NAMALWA (cell line): Measurements from ENCODE around the gene ZNF236.

Source experiments
- DNase-seq: peaks from one replicate; pipeline ENCODE4 v3.0.0-alpha.2; 2015; ENCODE audit warnings: low spot score

ZNF236 gene

DNA sequence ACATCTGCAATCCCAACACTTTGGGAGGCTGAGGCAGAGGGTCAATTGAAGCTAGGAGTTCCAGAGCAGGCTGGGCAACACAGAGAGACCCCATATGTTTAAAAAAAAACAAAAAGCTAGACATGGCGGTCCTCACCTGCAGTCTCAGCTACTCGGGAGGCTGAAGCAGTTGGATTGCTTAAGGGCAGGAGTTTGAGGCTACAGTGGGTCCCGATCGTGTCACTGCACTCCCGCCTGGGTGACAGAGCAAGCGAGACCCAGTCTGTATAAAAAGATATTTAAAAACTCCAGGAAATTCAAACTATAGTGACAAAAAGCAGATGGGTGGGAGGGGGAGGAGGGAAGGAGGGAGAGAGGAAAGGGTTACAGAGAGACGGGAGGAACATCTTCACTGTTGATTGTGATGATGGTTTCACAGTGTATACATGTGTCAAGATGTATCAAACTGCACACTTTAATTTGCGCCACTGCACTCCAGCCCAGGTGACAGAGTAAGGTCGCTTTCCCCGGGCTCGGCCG, 942 bp upstream of the ZNF236 start:
- DNase-seq, result peak; percentile 34

DNA sequence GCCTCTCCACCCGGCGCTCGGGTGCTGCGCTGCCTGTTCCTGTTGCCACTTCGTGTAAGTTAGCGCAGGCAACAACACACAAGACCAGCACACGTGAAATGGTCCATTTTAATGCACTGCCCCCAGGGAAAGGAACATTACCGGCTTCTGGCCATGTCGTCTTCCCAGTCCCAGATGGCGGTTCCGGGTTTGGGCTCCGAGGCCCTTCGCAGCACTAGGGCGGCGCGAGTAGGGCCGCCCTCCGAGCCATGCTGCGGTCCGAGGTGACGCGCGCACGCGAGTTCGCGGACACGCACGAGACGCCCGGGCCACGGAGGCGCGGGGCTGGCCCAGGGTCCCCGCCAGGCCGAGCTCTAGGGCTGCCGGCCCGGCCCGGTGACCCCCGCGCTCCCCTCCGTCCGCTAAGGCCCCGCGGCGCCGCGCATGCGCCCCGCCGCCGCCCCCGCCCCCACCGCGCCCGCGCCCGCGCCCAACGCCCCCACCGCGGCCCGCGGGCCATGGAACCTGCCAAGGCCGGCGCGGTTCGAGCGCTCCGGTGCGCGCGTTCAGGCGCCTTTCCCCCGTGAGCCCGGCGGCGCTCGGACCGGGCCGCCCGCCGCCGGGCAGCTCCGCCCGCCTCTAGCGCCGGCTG, 367 bp upstream of the ZNF236 start:
- DNase-seq, result peak; percentile 69

DNA sequence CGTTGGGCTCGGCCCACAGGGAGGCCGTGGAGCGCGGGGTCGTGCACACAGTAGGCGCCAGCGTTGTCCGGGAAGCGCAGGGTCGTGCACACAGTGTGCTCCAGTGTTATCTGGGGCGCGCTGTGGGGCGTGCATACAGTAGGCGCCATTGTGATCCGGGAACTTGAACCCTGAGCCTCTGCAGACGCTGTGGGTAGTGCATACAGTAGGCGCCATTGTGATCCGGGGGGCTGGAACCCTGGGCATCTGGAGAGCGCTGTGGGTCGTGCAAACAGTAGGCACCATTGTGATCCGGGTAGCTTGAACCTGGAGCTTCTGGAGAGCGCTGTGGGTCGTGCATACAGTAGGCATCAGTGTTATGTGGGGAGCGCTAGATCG, 793 bp downstream of the ZNF236 start:
- DNase-seq, result no peak

GRCh38 chr18:76823587-76824011, 1.2 kb downstream of the ZNF236 start:
- no peak for DNase-seq

- DNase-seq, result no peak
Observed at GRCh38 chr18:76824145-76824676, 1.9 kb downstream of the ZNF236 start.

- no peak for DNase-seq
Observed at GRCh38 chr18:76824754-76825153, 2.4 kb downstream of the ZNF236 start.

DNA sequence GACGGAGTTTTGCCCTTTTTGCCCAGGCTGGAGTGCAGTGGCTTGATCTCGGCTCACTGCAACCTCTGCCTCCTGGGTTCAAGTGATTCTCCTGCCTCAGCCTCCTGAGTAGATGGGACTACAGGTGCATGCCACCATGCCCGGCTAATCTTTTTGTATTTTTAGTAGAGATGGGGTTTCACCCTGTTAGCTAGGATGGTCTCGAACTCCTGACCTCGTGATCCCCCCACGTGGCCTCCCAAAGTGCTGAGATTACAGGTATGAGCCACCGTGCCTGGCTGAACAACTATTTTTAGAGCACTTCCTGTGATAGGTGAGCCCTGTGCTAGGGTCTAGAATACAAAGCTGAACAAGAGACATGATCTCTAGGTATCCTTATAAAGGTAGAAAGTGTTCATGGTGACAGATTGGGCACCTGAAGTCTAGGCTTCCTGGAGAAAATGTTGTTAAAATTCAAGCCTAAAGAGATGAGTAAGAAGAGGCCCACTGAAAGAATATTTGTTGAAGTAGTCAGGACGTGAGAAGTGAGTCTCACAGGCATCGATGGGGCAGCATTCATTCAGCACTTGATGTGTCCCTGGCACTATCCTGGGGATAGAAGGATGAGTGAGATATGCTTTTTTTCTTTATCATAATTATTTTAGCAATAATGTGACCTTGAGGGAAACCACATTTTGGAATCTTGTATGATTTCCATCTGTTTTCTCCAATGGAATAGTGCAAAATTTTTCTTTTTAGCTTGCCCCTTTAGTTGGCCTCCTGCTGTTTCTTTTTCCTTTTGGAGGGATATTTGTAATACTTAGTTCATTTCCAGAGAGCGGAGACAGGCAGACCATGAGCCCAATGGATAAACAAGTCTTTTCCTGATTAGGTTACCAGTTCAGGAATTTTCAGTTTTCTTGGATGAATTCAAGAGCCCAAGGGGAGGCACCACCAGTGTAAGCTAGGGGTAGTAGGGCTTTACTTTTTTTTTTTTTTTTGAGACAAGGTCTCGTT, 5.1 kb downstream of the ZNF236 start:
- DNase-seq, result no peak

DNA sequence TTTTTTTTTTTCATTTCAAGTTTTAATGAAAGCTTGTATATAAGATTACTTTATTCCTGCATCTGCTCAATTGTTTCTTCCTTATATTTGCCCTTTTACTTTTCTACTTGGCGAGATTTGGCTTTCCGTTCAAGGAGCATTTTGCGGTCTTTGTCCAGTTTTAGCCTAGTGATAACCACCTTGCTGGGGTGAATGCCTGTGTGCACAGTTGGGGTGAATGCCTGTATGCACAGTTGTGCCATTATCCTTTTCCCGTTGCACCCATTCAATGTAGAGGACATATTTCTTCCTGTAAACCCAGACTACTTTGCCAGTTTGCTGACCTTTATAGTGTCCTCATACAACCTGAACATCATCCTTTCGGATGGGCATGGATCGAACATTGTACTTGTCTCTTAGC, 12.0 kb downstream of the ZNF236 start:
- no peak for DNase-seq

DNA sequence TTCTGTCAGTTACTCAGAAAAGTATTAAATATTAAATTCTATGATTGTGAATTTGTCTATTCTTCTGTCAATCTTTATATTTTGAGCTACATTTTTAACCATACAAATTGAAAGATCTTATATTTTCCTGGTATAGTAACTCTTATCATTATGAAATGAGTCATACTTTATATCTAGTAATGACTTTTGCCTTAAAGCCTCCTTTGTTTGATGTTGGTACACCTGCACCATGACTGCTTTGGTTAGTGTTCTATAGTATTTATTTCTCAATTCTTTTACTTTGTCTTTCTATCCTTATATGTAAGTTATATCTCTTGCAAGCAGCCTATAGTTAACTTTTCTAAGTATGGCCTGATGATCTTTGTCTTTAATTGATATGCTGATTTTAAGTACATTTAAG, 13.0 kb downstream of the ZNF236 start:
- DNase-seq, result no peak

- no peak for DNase-seq
Observed at GRCh38 chr18:76837071-76837470, 14.7 kb downstream of the ZNF236 start.

DNA sequence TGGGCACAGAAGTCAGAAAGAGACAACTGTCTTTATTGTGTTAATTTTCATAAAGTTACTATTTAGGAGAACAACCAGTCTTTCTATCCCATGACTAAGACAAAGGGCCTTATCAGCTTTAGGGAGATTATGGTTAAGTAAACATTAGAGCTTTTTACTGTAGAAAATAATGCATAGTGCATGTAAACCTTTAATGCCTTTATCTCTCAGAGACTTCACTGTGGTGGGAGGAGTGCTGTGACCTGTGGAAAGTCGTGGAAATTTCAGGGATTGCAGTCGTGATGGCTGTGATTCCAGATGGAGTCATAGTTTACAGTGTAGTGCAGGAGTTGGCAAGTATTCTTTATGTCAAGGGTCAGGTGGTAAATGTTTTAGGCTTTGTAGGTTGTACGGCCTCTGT, 15.8 kb downstream of the ZNF236 start:
- no peak for DNase-seq

GRCh38 chr18:76839086-76839794, 16.9 kb downstream of the ZNF236 start:
- DNase-seq, result no peak

DNA sequence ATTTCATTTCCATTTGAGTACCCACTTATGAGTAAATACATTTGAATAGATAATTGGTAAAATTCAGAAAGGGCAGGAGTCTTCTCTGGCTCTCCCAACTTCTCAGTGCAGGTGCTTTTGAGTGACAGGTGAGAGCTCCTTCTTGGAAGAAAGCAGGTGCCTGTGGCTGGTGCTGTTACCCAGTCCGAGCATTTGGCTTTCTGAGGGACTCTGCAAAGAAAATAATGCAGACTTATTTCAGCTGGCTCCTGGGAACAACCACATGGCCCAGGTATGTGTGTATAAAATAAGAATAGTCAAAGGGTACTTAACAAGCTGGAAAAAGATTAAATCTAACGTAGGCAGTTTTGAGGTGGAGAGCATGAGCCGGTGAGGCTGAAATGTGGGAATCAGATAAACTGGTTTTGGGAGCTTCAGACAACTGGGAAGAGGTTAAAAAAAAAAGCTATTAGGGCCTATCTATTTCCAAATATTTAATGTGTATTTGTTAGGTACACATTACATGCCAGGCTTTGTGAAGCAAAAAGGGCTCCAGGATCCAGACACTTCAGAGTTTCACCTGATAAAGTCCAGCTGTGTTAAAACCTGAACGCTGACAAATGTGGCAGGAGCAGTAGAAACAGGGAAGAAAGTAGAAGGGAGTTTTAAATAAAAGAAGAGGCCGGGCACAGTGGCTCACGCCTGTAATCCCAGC, 20.6 kb downstream of the ZNF236 start:
- no peak for DNase-seq

- DNase-seq, result no peak
Observed at GRCh38 chr18:76844144-76844543, 21.8 kb downstream of the ZNF236 start.

DNA sequence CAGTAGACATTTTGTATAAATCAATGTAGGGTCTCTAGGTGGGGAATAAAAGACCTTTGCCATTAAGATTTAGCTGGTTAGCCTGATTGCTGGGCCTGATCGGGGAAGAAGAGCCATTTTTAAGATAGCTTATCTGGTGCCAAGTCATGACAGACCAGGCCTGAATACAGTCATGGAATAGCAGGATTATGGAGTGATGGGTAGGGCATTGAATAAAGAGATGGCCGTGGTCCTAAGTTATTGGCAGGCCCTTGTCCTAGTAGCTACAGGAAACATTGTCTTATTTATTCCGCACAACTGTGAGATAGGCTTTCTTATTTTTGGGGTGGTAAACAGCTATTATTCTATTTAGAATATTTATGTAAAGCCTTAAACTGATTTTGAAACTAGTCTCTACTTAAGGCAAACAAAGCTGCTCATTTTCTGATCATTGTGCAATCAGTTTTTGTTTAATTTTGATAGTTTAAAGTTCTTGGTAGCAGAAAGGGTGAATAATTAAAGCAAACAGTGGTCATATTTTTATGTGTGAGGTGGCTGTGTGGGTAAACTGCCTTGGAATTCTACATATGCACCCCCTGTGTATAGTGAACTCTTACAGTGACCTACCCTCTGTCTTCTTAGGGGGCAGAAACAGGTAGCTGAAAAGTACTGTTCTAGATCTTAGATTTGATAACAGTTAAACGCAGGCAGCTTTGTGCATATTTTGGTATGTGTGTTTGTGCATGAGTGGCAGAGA, 22.6 kb downstream of the ZNF236 start:
- no peak for DNase-seq

DNA sequence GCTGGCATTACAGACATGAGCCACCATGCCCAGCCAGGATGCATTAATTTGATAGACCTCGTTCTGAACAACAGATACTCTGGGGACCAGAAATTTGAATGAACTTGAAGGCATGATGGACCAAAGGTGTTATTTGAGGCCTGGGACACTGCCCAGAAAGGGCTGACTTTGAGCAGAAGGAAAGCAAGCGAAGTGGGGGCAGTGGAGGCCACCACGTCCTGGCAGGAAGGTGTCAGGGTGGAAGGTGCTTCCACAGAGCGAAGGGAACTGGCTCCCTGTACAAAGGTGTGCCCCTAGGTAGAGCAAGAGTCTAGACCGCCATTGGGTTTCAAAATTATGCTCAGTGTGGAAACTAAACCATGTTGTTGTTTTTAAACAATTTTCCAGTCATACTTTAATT, 23.9 kb downstream of the ZNF236 start:
- DNase-seq, result no peak

GRCh38 chr18:76847916-76848315, 25.6 kb downstream of the ZNF236 start:
- peak; percentile 19 for DNase-seq

- DNase-seq, result no peak
Observed at GRCh38 chr18:76850112-76850511, 27.8 kb downstream of the ZNF236 start.

- DNase-seq, result no peak
Observed at GRCh38 chr18:76855594-76855993, 33.2 kb downstream of the ZNF236 start.

DNA sequence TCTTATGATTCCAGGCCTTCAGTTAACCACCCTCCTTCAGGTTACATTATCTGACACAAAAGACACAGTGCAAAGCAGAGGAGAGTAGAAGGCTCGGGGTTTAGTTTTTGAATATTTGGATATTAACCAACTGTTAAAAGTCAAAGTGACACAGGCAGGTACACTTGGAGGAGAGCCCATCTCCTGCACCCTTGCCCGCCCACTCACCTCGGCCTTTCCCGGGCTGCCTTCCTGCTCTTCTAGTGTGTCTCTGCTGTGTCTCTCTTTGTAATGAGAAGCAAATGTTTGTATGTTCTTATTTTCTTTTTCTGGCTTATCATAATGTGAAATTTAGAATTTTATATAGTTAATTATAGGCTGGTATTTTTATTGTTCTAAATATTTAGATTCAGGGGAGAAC, 35.1 kb downstream of the ZNF236 start:
- no peak for DNase-seq
